ENCODE measurements around the gene ZNF615.
"Not testable (repeated sequence)": the region's sequence is repeated elsewhere in the genome, so short reads cannot be mapped to it uniquely, and the experiment has no call there.

Gene ZNF615

GRCh38 chr19:51980116-51980736 lies 27.8 kb downstream of the ZNF615 start:
- no peak for DNase-seq (ENCODE audit: low spot score)

- no peak for DNase-seq (ENCODE audit: low spot score)
Measured at GRCh38 chr19:51978882-51979281, 29.1 kb downstream of the ZNF615 start.

GRCh38 chr19:51977346-51977745 lies 30.7 kb downstream of the ZNF615 start:
- DNase-seq (ENCODE audit: low spot score), result no peak

- no peak for DNase-seq (ENCODE audit: low spot score)
Measured at GRCh38 chr19:51976852-51977251, 31.2 kb downstream of the ZNF615 start.

GRCh38 chr19:51975787-51976186 lies 32.2 kb downstream of the ZNF615 start:
- DNase-seq (ENCODE audit: low spot score), result not testable (repeated sequence)

- DNase-seq (ENCODE audit: low spot score), result no peak
Measured at GRCh38 chr19:51971624-51972023, 36.4 kb downstream of the ZNF615 start.

- DNase-seq (ENCODE audit: low spot score), result no peak
Measured at GRCh38 chr19:51970718-51971117, 37.3 kb downstream of the ZNF615 start.

GRCh38 chr19:51965583-51965982 lies 42.4 kb downstream of the ZNF615 start:
- no peak for DNase-seq (ENCODE audit: low spot score)

GRCh38 chr19:51960621-51961233 lies 47.3 kb downstream of the ZNF615 start:
- DNase-seq (ENCODE audit: low spot score), result not testable (repeated sequence)

- DNase-seq (ENCODE audit: low spot score), result no peak
Measured at GRCh38 chr19:51959791-51960190, 48.2 kb downstream of the ZNF615 start.

- DNase-seq (ENCODE audit: low spot score), result not testable (repeated sequence)
Measured at GRCh38 chr19:51957846-51958245, 50.2 kb downstream of the ZNF615 start.

GRCh38 chr19:51948975-51949374 lies 59.0 kb downstream of the ZNF615 start:
- no peak for DNase-seq (ENCODE audit: low spot score)

GRCh38 chr19:51946602-51947001 lies 61.4 kb downstream of the ZNF615 start:
- no peak for DNase-seq (ENCODE audit: low spot score)

GRCh38 chr19:51944798-51945552 lies 63.0 kb downstream of the ZNF615 start:
- DNase-seq (ENCODE audit: low spot score), result no peak
